HCT116 (cell line): ENCODE results near the gene PMS1. TPM values are rescaled to one million over a fixed set of nuclear protein-coding genes. Genes with fewer than 3 reads are reported as not detected.

Experiments used
- ATAC-seq: fragments of 200-7000 bp; cut with Tn5 transposase; 2 replicates; pipeline ENCODE4 v1.9.1; 2020; ENCODE audit warnings: mild to moderate bottlenecking, moderate library complexity
- BruUV-seq: library from RNA; stranded (reverse); fragments of 400-500 nt; replicated peaks from 2 replicates; lab custom pipeline; 2021; lab: Mats Ljungman, UMichigan
- CTCF ChIA-PET: fragments of 300-600 bp; sonication (Branson Sonifier 250); formaldehyde crosslinking; loops from one replicate; lab custom pipeline; 2021; ENCODE audit warnings: antibody characterized with exemption; lab: Charles Lee
- POLR2A ChIA-PET: fragments of 300-600, 350-600 bp; sonication (Branson Sonifier 250); formaldehyde crosslinking; loops from one replicate; lab custom pipeline; 2021; ENCODE audit warnings: antibody characterized with exemption; lab: Charles Lee
- RAD21 ChIA-PET, 2 experiments: fragments of 300-600 bp; sonication (Branson Sonifier 250); formaldehyde crosslinking; loops; one replicate each; lab custom pipeline; 2023; ENCODE audit warnings: low total read pairs in 2 of 2; ENCODE audit not compliant: uncharacterized antibody in 2 of 2, unreplicated experiment in 2 of 2, low non-redundant PET in 1 of 2; lab: Charles Lee
- DNase-seq: peaks from one replicate; pipeline ENCODE4 v3.0.0-alpha.2; 2010; ENCODE audit warnings: low read depth, low spot score
- H2AFZ ChIP-seq: fragments of 200-600 bp; shearing (Covaris generic), sonication (generic); 2 replicates; pipeline ENCODE4 v1.6.1; 2017; ENCODE audit warnings: low read depth, mixed run types, mixed read lengths, antibody characterized with exemption, low read length; ENCODE audit not compliant: poor library complexity, severe bottlenecking
- H3K27ac ChIP-seq: 2 replicates; pipeline ENCODE4 v1.5.1; 2012; ENCODE audit warnings: low read depth, low read length
- H3K27me3 ChIP-seq: fragments of 200-600 bp; sonication (generic); 2 replicates; pipeline ENCODE4 v1.6.1; 2016; ENCODE audit warnings: mixed run types, low read length, mixed read lengths; ENCODE audit not compliant: insufficient read depth
- H3K36me3 ChIP-seq, 2 experiments: fragments of 200-500 bp in 1 of 2; fragments of 200-600 bp in 1 of 2; sonication (Bioruptor generic) in 1 of 2; sonication (generic) in 1 of 2; 2 replicates each; pipeline versions ENCODE4 v1.5.1 to v1.6.1; 2014 to 2016; ENCODE audit warnings: low read length in 2 of 2, inconsistent platforms in 1 of 2, mixed read lengths in 1 of 2, mixed run types in 1 of 2; ENCODE audit not compliant: insufficient read depth in 2 of 2, control insufficient read depth in 1 of 2
- H3K4me1 ChIP-seq, 2 experiments: fragments of 200-600 bp in 1 of 2; sonication (generic) in 1 of 2; 2 replicates each; pipeline versions ENCODE4 v1.5.1 to v1.6.1; 2012 to 2017; ENCODE audit warnings: low read length in 2 of 2, inconsistent platforms in 1 of 2, mild to moderate bottlenecking in 1 of 2, mixed read lengths in 1 of 2, mixed run types in 1 of 2, moderate library complexity in 1 of 2; ENCODE audit not compliant: insufficient read depth in 2 of 2, control insufficient read depth in 1 of 2
- H3K4me2 ChIP-seq: fragments of 200-600 bp; sonication (generic); 2 replicates; pipeline ENCODE4 v1.6.1; 2017; ENCODE audit warnings: mixed run types, low read length, mixed read lengths
- H3K4me3 ChIP-seq, 2 experiments: fragments of 200-600 bp in 1 of 2; sonication (generic) in 1 of 2; replicated peaks in 1 of 2; 2 replicates each; pipeline ENCODE4 v1.5.1; 2011 to 2016; ENCODE audit warnings: low read length in 2 of 2, control low read depth in 1 of 2, low read depth in 1 of 2, mild to moderate bottlenecking in 1 of 2, mixed read lengths in 1 of 2, mixed run types in 1 of 2
- H3K79me2 ChIP-seq: fragments of 200-600 bp; sonication (generic); 2 replicates; pipeline ENCODE4 v1.6.1; 2017; ENCODE audit warnings: mild to moderate bottlenecking, mixed run types, low read length, moderate library complexity, mixed read lengths; ENCODE audit not compliant: insufficient read depth
- H3K9ac ChIP-seq: fragments of 200-600 bp; sonication (generic); 2 replicates; pipeline ENCODE4 v1.6.1; 2016; ENCODE audit warnings: low read length, mixed read lengths
- H3K9me2 ChIP-seq: fragments of 200-600 bp; sonication (generic), shearing (Covaris generic); 2 replicates; pipeline ENCODE4 v1.6.1; 2017; ENCODE audit warnings: mixed run types, mild to moderate bottlenecking, moderate library complexity; ENCODE audit not compliant: insufficient read depth
- H3K9me3 ChIP-seq, 2 experiments: fragments of 200-500 bp in 1 of 2; fragments of 200-600 bp in 1 of 2; sonication (Bioruptor generic) in 1 of 2; sonication (generic) in 1 of 2; 2 replicates each; pipeline ENCODE4 v1.6.1; 2014 to 2017; ENCODE audit warnings: low read length in 2 of 2, mixed read lengths in 2 of 2, inconsistent platforms in 1 of 2, low read depth in 1 of 2, mild to moderate bottlenecking in 1 of 2, mixed run types in 1 of 2, moderate library complexity in 1 of 2; ENCODE audit not compliant: control insufficient read depth in 1 of 2, insufficient read depth in 1 of 2
- H4K20me1 ChIP-seq: fragments of 200-600 bp; sonication (generic), shearing (Covaris generic); 2 replicates; pipeline ENCODE4 v1.6.1; 2017; ENCODE audit warnings: mixed run types, mild to moderate bottlenecking, moderate library complexity; ENCODE audit not compliant: insufficient read depth
- ATF3 ChIP-seq: IDR thresholded peaks from 2 replicates; pipeline ENCODE4 v1.6.1; 2012
- CEBPB ChIP-seq: IDR thresholded peaks from 2 replicates; pipeline ENCODE4 v1.6.1; 2012; ENCODE audit warnings: low read depth
- EZH2 ChIP-seq: fragments of 200-600 bp; sonication (generic); IDR thresholded peaks from 2 replicates; pipeline ENCODE4 v1.6.1; 2017; ENCODE audit warnings: antibody characterized with exemption, mixed run types
- MAX ChIP-seq: IDR thresholded peaks from 2 replicates; pipeline ENCODE4 v1.6.1; 2012
- REST ChIP-seq: IDR thresholded peaks from 2 replicates; pipeline ENCODE4 v1.6.1; 2012; ENCODE audit warnings: low read depth
- ZBTB33 ChIP-seq: IDR thresholded peaks from 2 replicates; pipeline ENCODE4 v1.6.1; 2011; ENCODE audit warnings: mild to moderate bottlenecking, low read length, moderate library complexity; ENCODE audit not compliant: insufficient replicate concordance; ENCODE audit errors: extremely low read depth
- intact Hi-C: fragments of 100-400 bp; cut with micrococcal nuclease; formaldehyde crosslinking; loops from 2 replicates; pipeline ENCODE4 v1.10.0; 2022
- total RNA-seq: library from RNA; stranded (reverse); gene quantifications from one replicate; pipeline ENCODE4 v1.2.1, GENCODE V29; 2021; ENCODE audit not compliant: unreplicated experiment

The PMS1 gene
- total RNA-seq, 1 experiment from 2014 or later = 53.2 TPM

GRCh38 chr2:189868896-189869295 lies 84.6 kb downstream of the PMS1 start:
- Histone ChIP-seq H2AFZ (no peak overlapping the region), H3K27me3 (no peaks in the 10 kb centered on the region), H3K36me3 (peaks cover under 1 to 2% of the 10 kb centered on the region in 2 experiments; a peak in 3 of 4 replicates), H3K4me1 (no peaks in the 10 kb centered on the region), H3K9me2 (no peaks in the 10 kb centered on the region), H3K27ac (no peak overlapping the region), H3K4me3 (no peak overlapping the region), H3K9ac (no peak overlapping the region), H3K4me2 (no peak overlapping the region), H3K9me3 (no peaks in the 10 kb centered on the region), H3K79me2 (no peaks in the 10 kb centered on the region), H4K20me1 (no peaks in the 10 kb centered on the region)
- no TSS peak for BruUV-seq
- ChIA-PET CTCF (no interaction called here), POLR2A (no interaction called here), RAD21 (no interaction called here)
- no peak for DNase-seq
- TF ChIP-seq CEBPB = no peak
- no peak for TF ChIP-seq ZBTB33
- TF ChIP-seq REST = no peak
- no peak for TF ChIP-seq ATF3
- no peak for TF ChIP-seq MAX
- no peak for TF ChIP-seq EZH2
- intact Hi-C loops = no loop called here
- no peak for ATAC-seq
